H1 (cell line): ENCODE data around the gene KLHL18.

Experiments
- ATF3 ChIP-seq: IDR thresholded peaks from 2 replicates; pipeline ENCODE4 v1.6.1; 2011; ENCODE audit warnings: low read depth, mild to moderate bottlenecking, low read length; ENCODE audit not compliant: insufficient read depth
- CTCF ChIP-seq, 3 experiments: IDR thresholded peaks; 1 replicate in 2 of 3; 2 replicates in 1 of 3; pipeline versions ENCODE4 v1.5.1 to v1.6.1; 2011; ENCODE audit warnings: low read length in 3 of 3, mild to moderate bottlenecking in 3 of 3, inconsistent platforms in 2 of 3, low read depth in 1 of 3, moderate library complexity in 1 of 3; ENCODE audit not compliant: insufficient read depth in 1 of 3; ENCODE audit errors: control extremely low read depth in 1 of 3
- MAFK ChIP-seq: IDR thresholded peaks from 2 replicates; pipeline ENCODE4 v1.6.1; 2012; ENCODE audit warnings: low read depth, mild to moderate bottlenecking, improper control_type of control experiment, low read length
- POLR2AphosphoS5 ChIP-seq: IDR thresholded peaks from 2 replicates; pipeline ENCODE4 v1.6.1; 2011; ENCODE audit warnings: low read depth, low read length
- RNF2 ChIP-seq: fragments of 200-900, 300-1000 bp; sonication (generic); IDR thresholded peaks from 2 replicates; pipeline ENCODE4 v1.7.1; 2016; ENCODE audit warnings: borderline replicate concordance, low read depth, mild to moderate bottlenecking, antibody characterized with exemption, low read length; ENCODE audit not compliant: poor library complexity, severe bottlenecking; ENCODE audit errors: missing control alignments

GRCh38 chr3:47247131-47248064 is 35.3 kb upstream of the KLHL18 start:
- no peak for TF ChIP-seq MAFK
- TF ChIP-seq POLR2AphosphoS5: no peak
- TF ChIP-seq CTCF (IDR thresholded peaks at IDR 0.05; ENCODE audit: control extremely low read depth in 1 of 3, insufficient read depth in 1 of 3, low read depth in 1 of 3, low read length in 3 of 3): no peak
- TF ChIP-seq RNF2: no peak
- no peak for TF ChIP-seq ATF3
